GM12864 (cell line): ENCODE data around the gene FBXO27.
"Not testable (repeated sequence)": the region's sequence is repeated elsewhere in the genome, so short reads cannot be mapped to it uniquely, and the experiment has no call there.

ENCODE experiments used
- DNase-seq: peaks from one replicate; pipeline ENCODE4 v3.0.0-alpha.2; 2011; ENCODE audit warnings: low read depth
- H3K4me3 ChIP-seq: 2 replicates; pipeline ENCODE4 v1.5.1; 2011; ENCODE audit warnings: mild to moderate bottlenecking, low read depth, low read length, control low read depth
- CTCF ChIP-seq: IDR thresholded peaks from 2 replicates; pipeline ENCODE4 v1.5.1; 2011; ENCODE audit warnings: low read depth, mild to moderate bottlenecking, moderate library complexity, low read length, control low read depth, inconsistent platforms; ENCODE audit errors: missing control alignments

Gene FBXO27

GRCh38 chr19:39070888-39071287 is 38.5 kb upstream of the FBXO27 start:
- no peak for TF ChIP-seq CTCF
- H3K4me3 ChIP-seq = no peak overlapping the region
- no peak for DNase-seq

- DNase-seq, H3K4me3 ChIP-seq: not testable (repeated sequence)
These were observed 35.9 kb upstream of the FBXO27 start for GRCh38 chr19:39068259-39068658.

DNA sequence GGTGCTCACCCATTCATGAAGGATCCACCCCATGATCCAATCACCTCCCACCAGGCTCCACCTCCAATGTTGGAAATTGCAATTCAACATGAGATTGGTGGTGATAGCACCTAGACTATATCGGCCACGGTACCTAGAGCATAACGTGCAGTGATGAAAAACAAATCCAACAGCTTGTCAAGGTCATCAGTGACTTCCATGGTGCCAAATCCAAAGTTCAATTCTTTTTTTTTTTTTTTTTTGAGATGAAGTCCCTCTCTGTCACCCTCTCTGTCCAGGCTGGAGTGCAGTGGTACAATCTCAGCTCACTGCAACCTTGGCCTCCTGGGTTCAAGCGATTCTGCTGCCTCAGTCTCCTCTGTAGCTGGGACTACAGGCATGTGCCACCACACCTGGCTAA is 34.8 kb upstream of the FBXO27 start:
- TF ChIP-seq CTCF = no peak
- no peak overlapping the region for H3K4me3 ChIP-seq
- no peak for DNase-seq

DNA sequence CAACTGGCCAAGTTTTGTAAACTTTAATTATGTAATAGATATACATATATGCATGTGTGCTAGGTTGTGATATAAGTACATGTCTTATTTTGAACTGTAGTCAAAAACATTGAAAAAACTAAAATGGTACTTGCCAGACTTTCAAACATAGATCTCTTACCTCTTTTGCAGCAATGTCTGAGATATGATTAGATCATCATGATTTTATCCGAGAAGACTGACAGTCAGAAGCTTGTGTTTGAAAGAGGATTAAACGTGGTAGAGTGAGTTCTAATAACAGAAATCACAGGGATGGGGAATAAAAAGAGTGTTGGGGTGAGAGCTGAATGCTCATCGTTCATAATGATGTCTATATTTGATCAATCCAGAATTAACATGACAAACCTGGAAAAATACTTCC is 33.6 kb upstream of the FBXO27 start:
- TF ChIP-seq CTCF = no peak
- no peak overlapping the region for H3K4me3 ChIP-seq
- no peak for DNase-seq

GRCh38 chr19:39064405-39064804 is 32.1 kb upstream of the FBXO27 start:
- H3K4me3 ChIP-seq = no peak overlapping the region
- no peak for DNase-seq
- no peak for TF ChIP-seq CTCF

GRCh38 chr19:39060171-39060570 is 27.8 kb upstream of the FBXO27 start:
- no peak for DNase-seq
- no peak overlapping the region for H3K4me3 ChIP-seq
- TF ChIP-seq CTCF = no peak

- DNase-seq = no peak
- H3K4me3 ChIP-seq = no peak overlapping the region
- no peak for TF ChIP-seq CTCF
These were observed 27.0 kb upstream of the FBXO27 start for GRCh38 chr19:39059302-39059701.

DNA sequence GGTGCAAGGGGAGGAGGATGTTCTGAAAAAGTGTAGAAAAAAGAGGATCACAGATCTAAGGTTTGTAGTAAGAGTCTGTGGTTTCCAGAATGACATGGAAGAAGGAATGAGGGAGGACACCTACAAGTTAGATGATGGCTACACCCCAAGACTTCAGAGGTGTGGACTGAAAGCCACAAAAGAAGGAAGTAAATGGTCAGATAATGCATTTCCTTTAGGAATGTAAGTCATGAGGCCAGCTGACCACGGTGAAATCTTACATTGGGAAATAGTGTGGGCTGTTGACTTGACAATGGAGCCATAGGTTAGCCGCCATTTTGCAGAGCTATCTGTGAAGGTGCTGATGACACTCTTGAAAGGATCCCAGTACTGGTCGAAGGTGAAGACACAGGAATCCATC is 25.3 kb upstream of the FBXO27 start:
- no peak for TF ChIP-seq CTCF
- no peak overlapping the region for H3K4me3 ChIP-seq
- no peak for DNase-seq
